HG03196 (cell line): ENCODE measurements around the gene ZFP90.
"Not testable (repeated sequence)": the region's sequence is repeated elsewhere in the genome, so short reads cannot be mapped to it uniquely, and the experiment has no call there.

Experiments
- ATAC-seq: cut with Tn5 transposase; IDR thresholded peaks from one replicate; pipeline ENCODE4 v1.9.1; 2021; ENCODE audit not compliant: unreplicated experiment

The ZFP90 gene

DNA sequence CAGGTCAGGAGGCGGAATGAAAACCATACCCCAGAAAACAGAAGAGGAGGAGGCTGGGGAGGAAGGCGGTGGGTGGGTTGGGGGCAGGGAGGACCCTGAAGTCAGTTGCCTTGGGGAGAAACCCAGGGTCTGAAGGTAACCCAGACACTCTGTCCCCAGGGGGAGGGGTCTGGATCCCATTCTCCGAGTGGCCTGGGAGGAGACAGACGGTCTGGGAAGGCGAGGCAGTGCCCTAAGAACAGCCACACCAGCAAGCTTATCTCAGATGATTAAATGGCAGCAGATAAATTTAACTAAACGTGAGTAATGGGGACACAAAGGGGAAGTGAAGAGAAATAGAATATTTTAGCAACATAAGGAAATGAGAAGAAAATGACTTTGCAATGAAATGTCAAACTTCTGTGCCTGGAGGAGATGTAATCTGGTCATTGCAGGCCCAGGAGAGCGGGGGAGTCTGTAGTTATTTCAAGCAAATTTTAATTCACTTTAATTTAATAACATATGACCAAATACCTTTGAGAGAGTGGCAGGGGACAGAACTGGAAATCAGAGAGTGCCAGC is 21.4 kb upstream of the ZFP90 start:
- no peak for ATAC-seq

DNA sequence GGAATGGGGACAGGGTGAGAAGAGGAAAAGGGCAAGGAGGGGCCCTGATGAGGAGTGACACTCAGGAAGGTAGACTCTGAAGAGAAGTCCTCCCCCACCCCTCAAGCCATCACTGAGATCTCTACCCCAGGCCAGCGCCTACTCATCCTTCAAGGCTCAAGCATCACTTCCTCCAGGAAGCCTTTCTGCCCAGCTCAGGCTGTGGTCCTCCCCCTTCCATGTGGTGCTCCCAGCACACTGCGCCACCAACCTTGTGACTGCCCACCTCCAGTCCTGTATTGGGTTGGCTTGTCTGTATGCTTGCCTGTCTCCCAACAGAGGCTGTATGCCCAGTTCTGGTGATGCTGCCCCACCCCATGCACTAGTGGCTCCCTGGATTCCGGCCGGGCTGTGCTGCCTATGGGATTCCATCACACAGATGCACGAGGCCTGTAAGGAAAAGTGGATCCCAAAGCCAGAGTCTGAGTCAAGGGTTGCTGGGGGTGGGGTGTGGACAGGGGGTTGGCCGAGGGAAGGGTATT is 19.8 kb upstream of the ZFP90 start:
- no peak for ATAC-seq

DNA sequence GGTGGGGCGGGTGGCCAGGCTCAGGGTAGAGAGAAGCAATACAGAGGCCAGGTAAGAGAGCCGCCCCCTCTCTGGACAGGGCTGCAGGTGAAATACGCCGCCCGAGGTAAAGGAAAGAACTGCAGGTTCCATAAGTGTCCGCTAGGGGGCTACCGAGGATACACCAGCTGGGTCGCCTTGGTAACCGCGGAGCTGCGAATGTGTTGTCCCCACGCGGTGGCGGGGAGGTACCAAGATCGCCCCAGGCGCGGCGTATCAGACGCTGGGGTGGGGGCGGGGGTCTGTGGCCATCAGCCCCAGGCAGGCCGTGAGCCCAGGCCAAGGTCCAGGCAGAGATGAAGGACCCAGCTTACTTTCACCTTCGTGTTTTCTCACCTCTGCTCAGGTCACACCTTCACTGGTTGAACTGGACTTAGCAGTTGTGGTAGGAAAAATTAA is 18.4 kb upstream of the ZFP90 start:
- peak; percentile 63 for ATAC-seq

DNA sequence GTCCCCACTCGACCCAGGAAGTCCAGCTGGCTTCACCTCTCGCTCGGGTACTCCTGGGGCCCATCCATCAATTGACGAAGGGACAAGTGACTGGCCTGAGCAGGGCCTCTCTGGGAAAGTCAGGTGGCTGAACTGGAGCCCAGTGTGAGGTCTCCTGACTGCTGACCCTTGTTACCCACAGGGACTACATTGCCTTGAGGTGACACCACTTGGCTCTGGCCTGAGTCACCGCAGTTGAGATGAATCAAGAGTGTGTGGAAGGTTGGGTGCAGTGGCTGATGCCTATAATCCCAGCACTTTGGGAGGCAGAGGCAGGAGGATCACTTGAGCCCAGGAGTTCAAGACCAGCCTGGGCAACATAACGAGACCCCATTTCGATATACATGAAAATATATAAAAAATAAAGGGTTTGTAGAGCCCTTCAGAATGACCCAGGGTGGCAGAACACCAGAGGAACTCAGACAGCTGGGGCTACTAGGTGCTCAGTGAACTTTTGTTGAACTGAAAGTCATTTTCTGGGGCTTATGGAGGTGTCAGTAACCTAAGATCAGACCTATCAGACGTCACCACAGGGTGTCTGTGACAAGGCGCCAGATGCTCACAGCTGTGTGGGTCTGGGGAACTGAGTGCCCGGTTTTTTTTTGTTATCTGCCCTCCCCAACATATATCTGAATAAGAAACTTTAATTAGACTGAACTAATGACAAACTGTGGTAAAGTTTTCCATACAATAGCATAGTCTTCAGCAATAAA is 14.8 kb upstream of the ZFP90 start:
- no peak for ATAC-seq

- ATAC-seq, result no peak
Observed at GRCh38 chr16:68526143-68526781, 12.8 kb upstream of the ZFP90 start.

- no peak for ATAC-seq
Observed at GRCh38 chr16:68526782-68527145, 12.3 kb upstream of the ZFP90 start.

DNA sequence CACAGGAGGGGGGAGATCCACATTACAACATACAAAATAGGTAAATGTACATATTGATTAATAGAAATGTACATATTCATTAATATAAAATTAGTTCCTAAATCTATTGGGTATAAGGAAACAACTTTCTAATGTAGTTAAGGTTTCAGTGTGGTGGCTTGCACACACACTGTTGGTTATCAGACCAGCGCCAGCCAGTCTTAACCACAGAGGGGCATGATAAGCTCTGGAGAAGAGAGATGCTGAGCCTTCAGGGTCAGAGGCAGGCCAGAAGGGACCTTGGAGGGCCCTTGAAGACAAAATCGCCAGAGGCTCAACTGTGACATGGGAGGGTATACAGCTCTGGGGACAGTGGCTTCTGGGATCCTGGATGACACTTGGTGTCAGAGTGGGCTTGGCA is 10.9 kb upstream of the ZFP90 start:
- no peak for ATAC-seq

GRCh38 chr16:68528686-68529379 is 10.3 kb upstream of the ZFP90 start:
- peak; percentile 88 for ATAC-seq

- peak; percentile 15 for ATAC-seq
Observed at GRCh38 chr16:68529608-68529930, 9.5 kb upstream of the ZFP90 start.

DNA sequence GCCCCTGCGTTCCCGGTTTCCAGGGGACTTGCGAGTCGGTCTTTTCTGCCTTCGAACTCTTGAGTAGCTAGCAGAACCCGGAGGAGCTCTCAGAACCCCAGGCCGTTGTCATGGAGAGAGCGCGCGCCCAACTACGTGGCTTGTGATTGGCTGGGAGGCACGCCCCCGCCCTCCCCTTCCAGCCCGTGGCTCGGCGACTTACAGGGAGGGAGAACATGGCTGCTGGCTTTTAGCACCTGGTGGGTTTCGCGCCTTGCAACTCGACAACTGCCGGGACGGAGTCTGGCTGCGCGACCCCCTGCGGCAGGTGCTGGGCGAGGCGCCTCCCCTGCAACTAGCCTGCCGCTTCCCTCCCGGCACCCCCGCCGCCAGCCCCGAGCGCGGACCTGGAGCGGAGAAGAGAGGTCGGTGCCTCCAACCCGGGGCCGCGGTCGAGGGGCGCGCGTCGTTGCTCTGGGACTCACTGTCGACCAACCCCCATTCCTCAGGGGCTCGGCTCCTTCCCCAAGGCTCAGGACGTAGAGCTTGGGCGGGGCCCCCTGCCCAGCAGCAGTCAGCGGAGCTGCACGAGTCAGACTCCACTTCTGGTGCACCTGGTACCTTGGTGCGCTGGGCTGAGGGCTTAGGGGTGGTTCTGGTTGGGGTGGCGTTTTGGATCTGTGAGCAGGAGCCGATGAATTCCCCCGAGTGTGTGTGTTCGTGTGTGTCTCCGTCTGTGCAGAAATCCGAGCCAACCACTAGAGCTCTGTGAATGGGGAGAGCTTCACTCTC is 9.0 kb upstream of the ZFP90 start:
- ATAC-seq, result peak; percentile 76

DNA sequence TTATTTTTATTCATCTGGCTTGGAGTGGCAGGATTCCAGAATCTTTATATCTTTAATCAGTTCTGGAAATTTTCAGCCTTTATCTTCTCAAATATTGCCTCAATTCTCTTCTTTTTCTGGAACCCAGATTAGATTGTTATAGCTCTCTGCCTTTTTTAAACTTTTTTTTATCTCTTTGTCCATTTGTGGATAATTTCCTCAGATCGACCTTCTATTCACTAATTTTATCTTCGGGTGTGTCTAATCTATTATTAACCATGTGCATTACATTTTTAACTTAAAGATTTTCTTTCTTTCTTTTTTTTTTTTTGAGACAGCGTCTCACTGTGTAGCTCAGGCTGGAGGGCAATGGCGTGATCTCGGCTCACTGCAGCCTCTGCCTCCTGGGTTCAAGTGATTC is 5.2 kb upstream of the ZFP90 start:
- ATAC-seq, result no peak

DNA sequence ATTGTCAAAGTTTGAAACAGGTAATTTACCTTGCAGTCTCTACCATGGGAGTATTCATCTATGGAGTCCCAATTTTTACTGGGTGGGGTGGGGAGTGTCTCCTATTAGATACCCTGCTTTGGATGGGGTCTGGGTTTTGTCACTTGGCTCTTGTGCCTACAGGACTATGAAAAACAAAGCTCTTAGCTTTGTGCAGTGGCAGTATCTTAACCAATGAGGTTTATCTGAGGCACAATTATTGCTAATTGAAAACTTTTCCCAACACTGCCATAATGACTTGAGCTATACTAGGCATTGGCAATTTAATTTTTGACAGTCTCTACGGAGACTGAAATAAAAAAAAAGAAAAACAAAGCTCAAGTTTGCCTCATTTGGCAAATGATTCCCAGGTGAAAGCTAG is 3.8 kb upstream of the ZFP90 start:
- ATAC-seq, result no peak

GRCh38 chr16:68539711-68540239 is 684 bp downstream of the ZFP90 start:
- ATAC-seq, result peak; percentile 19

DNA sequence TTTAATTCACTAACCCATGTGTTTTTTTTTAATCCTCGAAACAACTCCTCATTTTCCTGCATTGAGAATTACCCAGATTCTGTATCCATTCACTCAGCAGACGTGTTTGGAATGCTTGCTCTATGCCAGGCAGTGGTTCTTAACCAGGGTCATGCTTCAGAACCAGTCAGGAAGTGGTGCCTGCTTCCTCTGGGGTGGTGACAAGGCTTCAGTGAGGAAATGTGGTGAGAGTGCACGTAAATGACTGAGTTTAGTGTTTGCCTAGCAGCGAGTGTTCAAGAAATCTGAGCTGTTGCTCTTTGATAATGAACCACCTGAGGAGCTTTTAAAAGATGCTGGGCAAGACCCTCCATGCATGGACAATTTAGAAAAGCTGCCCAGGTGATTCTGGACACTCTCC is 9.9 kb downstream of the ZFP90 start:
- ATAC-seq, result no peak

DNA sequence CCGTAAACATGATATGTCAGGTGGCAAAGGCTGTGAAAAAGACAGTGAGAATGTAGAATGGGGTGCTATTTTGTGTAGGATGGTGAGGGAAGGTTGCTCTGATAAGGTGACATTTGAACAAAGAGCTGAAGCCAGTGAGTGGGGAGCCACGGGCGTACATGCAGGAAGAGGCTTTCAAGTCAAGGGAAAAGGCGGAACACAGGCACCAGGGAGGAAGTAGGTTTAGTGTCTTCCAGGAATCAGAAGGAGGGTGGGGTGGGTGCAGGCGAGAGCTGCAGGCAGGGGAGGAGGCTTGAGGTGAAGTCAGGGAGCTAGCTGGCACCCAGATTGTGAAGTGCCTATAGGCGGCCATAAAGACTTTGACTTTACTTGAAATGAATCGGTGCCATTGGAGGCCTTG is 14.1 kb downstream of the ZFP90 start:
- no peak for ATAC-seq

DNA sequence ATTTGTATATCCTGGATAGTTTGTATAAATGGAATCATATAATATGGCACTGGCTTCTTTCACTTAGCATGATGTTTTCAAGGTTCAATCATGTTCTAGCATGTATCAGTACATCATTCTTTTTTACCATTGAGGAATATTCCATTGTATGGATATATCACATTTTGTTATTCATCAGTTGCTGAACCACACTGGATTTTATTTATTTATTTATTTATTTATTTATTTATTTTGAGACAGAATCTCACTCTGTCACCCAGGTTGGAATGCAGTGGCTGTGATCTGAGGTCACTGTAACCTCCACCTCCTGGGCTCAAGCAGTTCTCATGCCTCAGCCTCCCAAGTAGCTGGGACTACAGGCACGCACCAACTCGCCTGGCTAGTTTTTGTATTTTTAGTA is 21.2 kb downstream of the ZFP90 start:
- not testable (repeated sequence) for ATAC-seq

DNA sequence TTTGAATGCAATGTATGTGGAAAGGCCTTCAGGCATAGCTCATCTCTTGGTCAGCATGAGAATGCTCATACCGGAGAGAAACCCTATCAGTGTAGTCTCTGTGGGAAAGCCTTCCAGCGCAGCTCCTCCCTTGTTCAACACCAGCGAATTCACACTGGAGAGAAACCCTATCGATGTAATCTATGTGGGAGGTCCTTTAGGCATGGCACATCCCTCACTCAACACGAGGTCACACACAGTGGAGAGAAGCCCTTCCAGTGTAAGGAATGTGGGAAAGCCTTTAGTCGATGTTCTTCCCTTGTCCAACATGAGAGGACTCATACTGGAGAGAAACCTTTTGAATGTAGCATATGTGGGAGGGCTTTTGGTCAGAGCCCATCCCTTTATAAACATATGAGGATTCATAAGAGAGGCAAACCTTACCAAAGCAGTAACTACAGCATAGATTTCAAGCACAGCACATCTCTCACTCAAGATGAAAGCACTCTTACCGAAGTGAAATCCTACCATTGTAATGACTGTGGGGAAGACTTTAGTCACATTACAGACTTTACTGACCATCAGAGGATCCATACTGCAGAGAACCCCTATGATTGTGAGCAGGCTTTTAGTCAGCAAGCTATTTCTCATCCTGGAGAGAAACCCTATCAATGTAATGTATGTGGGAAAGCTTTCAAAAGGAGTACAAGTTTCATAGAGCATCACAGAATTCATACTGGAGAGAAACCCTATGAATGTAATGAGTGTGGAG is 24.7 kb downstream of the ZFP90 start:
- no peak for ATAC-seq

DNA sequence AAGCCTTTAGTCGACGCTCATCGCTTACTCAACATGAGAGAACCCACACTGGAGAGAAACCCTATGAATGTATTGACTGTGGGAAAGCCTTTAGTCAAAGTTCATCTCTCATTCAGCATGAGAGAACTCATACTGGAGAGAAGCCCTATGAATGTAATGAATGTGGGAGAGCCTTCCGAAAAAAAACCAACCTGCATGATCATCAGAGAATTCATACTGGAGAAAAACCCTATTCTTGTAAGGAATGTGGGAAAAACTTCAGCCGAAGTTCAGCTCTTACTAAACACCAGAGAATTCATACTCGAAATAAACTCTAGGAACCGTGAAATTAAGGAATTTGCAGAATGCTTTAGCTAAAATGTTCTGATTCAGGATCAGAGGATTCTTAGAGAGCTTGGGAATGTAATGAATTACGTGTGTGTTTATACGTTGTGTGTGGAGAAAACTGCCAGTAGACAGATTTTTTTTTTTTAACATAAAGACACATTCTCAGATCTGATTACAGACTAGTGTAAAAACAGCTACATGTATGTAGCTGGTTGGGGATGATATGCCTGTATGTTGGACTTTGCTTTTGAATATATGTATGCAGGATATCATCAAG is 25.4 kb downstream of the ZFP90 start:
- no peak for ATAC-seq

GRCh38 chr16:68574479-68574878 is 35.4 kb downstream of the ZFP90 start:
- ATAC-seq, result no peak

- no peak for ATAC-seq
Observed at GRCh38 chr16:68575082-68575481, 36.0 kb downstream of the ZFP90 start.
